T-helper 17 cell (primary cell): Measurements from ENCODE around the gene GARIN5B. TPM values are rescaled to one million over a fixed set of nuclear protein-coding genes. Genes with fewer than 3 reads are reported as not detected.

Source experiments
- ATAC-seq: fragments of 150-1000 bp; cut with Tn5 transposase; 2 replicates; pipeline ENCODE4 v1.10.0; 2021; ENCODE audit warnings: mild to moderate bottlenecking, moderate library complexity
- DNase-seq, 3 donors: peaks; one replicate each; pipeline versions ENCODE4 v3.0.0 to v3.0.0-alpha.2; 2020 to 2021
- H3K9me3 ChIP-seq: one replicate; pipeline ENCODE4 v1.7.0; 2013; ENCODE audit warnings: low read length, mild to moderate bottlenecking; ENCODE audit not compliant: control insufficient read depth, poor library complexity, severe bottlenecking
- H3K27ac Mint-ChIP-seq: one replicate; pipeline ENCODE4 v1.8.0; 2022; ENCODE audit warnings: mild to moderate bottlenecking, moderate library complexity, mixed read lengths
- H3K27me3 Mint-ChIP-seq: one replicate; pipeline ENCODE4 v1.8.0; 2022; ENCODE audit warnings: mixed read lengths
- H3K36me3 Mint-ChIP-seq: one replicate; pipeline ENCODE4 v1.8.0; 2022; ENCODE audit warnings: low read depth, mixed read lengths
- H3K4me1 Mint-ChIP-seq: one replicate; pipeline ENCODE4 v1.8.0; 2022; ENCODE audit warnings: mild to moderate bottlenecking, mixed read lengths
- H3K4me3 Mint-ChIP-seq: one replicate; pipeline ENCODE4 v1.8.0; 2022; ENCODE audit warnings: mild to moderate bottlenecking, moderate library complexity, mixed read lengths
- total RNA-seq, 4 donors: library from RNA in 2 of 4; stranded (reverse) in 2 of 4; gene quantifications; one replicate each; pipeline ENCODE4 v1.2.3 and lab custom pipeline; 2022 to 2026

The GARIN5B gene
- total RNA-seq, 2 donors from 2014 or later = 0.07 TPM; not detected in 1

GRCh38 chr19:55355213-55355821, 7.7 kb downstream of the GARIN5B start:
- Mint-ChIP-seq H3K27ac (no peak overlapping the region), H3K36me3 (peaks cover 7% of the 10 kb centered on the region), H3K4me3 (no peak overlapping the region), H3K4me1 (peaks cover 24% of the 10 kb centered on the region), H3K27me3 (peaks cover 40% of the 10 kb centered on the region)
- no peak for ATAC-seq
- no peak for DNase-seq
- H3K9me3 ChIP-seq = no peaks in the 10 kb centered on the region

DNA sequence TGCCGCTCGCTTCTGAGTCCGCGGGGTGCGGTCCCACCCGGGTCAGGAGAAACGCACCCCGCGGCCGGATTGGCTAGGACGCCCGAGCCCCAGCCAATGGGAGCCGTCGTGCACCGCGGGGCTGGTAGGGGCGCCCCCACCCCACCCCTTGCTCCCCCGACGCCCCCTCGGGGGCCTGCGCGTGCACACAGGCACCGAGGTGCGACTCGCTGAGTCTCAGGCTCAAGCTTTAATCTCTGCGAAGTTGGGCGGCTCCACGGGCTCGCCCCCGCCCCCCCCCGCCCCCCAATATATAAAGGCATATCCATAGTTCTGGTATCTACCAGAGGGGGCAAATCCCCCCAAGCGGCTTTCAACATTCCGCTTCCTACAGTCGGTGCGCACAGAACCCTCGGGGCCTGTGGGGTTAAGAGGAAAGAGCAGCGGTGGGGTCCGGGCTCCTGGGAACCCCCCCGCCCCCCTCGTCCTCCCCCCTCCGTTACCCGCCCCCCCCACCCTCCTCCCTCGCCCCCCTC, 8.3 kb downstream of the GARIN5B start, which contains the start of gene COX6B2:
TSS of gene COX6B2 (minus strand) at position 22 of the 515 bp plus-strand sequence. CDS start 198 bp downstream, outside the sequence.
- no peaks in the 10 kb centered on the region for H3K9me3 ChIP-seq
- Mint-ChIP-seq H3K4me1 (peaks cover 24% of the 10 kb centered on the region), H3K4me3 (peak within 1 kb of the TSS; percentile 86), H3K27ac (no peak within 1 kb of the TSS), H3K36me3 (peaks cover 7% of the 10 kb centered on the region), H3K27me3 (peaks cover 40% of the 10 kb centered on the region)
- DNase-seq (no peak), ATAC-seq (no peak)

GRCh38 chr19:55353803-55354697, 9.0 kb downstream of the GARIN5B start:
- Mint-ChIP-seq H3K36me3 (peaks cover 7% of the 10 kb centered on the region), H3K27ac (no peak overlapping the region), H3K27me3 (peaks cover 40% of the 10 kb centered on the region), H3K4me3 (peak overlapping the region; percentile 86), H3K4me1 (peaks cover 24% of the 10 kb centered on the region)
- DNase-seq (peak; percentile 51 to 70 (median 66)), ATAC-seq (peak; percentile 86)
- H3K9me3 ChIP-seq = no peaks in the 10 kb centered on the region

DNA sequence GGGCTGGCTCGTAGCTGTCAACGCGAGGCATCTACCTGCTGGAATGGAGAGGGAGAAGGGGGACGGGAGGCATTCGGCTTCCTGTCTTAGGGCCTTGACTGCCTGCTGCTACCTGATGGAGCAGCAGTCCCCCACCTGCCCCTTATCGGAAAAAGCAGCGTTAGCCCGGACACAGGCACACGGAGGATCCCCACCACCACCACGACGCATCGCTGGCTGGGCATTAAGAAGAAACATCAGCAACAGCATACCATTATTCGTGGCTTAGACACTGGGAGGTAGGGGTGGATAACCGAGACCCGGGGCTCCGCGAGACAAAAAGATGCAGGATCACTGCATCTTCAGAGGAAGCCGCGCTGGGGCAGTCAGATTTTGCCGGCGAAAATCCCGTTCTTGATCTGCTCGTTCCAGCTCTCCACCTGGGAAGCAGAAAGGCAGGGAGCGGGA, 9.7 kb downstream of the GARIN5B start:
- Mint-ChIP-seq H3K4me1 (peaks cover 24% of the 10 kb centered on the region), H3K27me3 (peaks cover 40% of the 10 kb centered on the region), H3K36me3 (peaks cover 7% of the 10 kb centered on the region), H3K27ac (no peak overlapping the region), H3K4me3 (peak overlapping the region; percentile 86)
- no peaks in the 10 kb centered on the region for H3K9me3 ChIP-seq
- DNase-seq (no peak), ATAC-seq (peak; percentile 7)

- ATAC-seq = no peak
- Mint-ChIP-seq H3K36me3 (peaks cover 7% of the 10 kb centered on the region), H3K4me3 (peak overlapping the region; percentile 86), H3K4me1 (peaks cover 27% of the 10 kb centered on the region), H3K27me3 (peaks cover 36% of the 10 kb centered on the region), H3K27ac (no peak overlapping the region)
- H3K9me3 ChIP-seq = no peaks in the 10 kb centered on the region
- DNase-seq = no peak
These were observed 10.4 kb downstream of the GARIN5B start for GRCh38 chr19:55352549-55353145.

DNA sequence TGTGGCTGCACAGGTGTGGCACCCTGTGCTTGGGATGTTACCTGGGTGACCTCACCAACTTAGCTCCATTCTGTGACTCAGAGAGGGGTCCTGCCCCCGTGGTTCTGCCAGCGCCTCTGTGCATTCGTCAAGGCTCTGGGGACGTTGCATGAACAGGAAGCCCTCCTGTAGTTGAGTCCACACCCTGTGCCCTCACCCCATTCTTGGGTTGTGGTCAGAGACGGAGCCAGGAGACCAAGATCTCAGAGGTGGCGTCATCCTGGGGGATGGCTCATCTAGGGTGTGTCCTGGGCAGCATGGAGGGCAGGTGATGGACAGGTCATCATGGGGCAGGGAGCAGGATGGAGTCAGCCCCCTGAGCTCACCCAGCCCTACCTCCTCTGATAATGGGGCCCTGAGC, 11.0 kb downstream of the GARIN5B start:
- no peak for ATAC-seq
- Mint-ChIP-seq H3K4me1 (peaks cover 27% of the 10 kb centered on the region), H3K36me3 (peaks cover 7% of the 10 kb centered on the region), H3K4me3 (no peak overlapping the region), H3K27ac (peak overlapping the region; percentile 83), H3K27me3 (peaks cover 30% of the 10 kb centered on the region)
- no peak for DNase-seq
- no peaks in the 10 kb centered on the region for H3K9me3 ChIP-seq

DNA sequence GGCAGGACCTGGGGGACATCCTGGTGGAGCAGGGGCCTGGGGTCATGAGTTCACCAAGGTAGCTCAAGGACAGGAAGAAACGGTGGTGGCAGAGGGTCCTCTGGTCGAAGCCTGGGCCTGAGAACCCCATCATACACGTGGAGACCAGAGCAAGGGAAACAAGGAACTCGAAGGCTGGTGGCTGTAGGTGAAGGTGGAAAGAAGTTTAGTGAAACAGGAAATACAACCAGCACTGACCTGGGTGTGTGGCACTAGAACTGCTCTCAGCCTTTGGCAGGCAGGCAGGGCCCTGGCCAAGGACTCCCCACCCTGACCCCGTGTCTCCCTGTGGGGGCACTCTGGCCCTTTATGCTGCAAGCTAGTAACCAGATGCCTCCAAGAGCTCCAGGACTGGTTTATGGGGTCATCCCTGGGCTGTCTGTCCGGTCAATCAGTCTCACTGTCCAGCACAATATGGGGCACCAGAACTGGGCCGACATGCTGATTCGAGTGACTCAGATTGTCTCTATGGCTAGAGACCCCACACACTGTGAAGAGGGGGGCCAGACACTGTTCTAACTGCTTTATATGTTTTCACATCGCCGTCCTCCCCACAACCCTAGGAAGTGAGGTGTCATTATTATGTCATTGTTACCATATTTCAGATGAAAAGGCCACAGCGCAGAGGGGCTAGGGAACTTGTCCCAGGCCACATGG, 12.3 kb downstream of the GARIN5B start:
- H3K27ac Mint-ChIP-seq = no peak overlapping the region

GRCh38 chr19:55348317-55349034, 14.6 kb downstream of the GARIN5B start:
- Mint-ChIP-seq H3K36me3 (peaks cover 7% of the 10 kb centered on the region), H3K4me3 (no peak overlapping the region), H3K4me1 (peaks cover 24% of the 10 kb centered on the region), H3K27me3 (peaks cover 26% of the 10 kb centered on the region), H3K27ac (no peak overlapping the region)
- ATAC-seq (no peak), DNase-seq (no peak)
- H3K9me3 ChIP-seq = no peaks in the 10 kb centered on the region

More for the DNA sequence above, 12.3 kb downstream of the GARIN5B start:
- Mint-ChIP-seq H3K36me3 (peaks cover 7% of the 10 kb centered on the region), H3K4me1 (peaks cover 27% of the 10 kb centered on the region), H3K4me3 (no peak overlapping the region), H3K27me3 (peaks cover 26% of the 10 kb centered on the region)
- no peaks in the 10 kb centered on the region for H3K9me3 ChIP-seq
- ATAC-seq (no peak), DNase-seq (no peak)

GRCh38 chr19:55347442-55348009, 15.5 kb downstream of the GARIN5B start:
- H3K4me3 Mint-ChIP-seq = no peak overlapping the region
- peaks cover 17% of the 10 kb centered on the region for H3K27me3 Mint-ChIP-seq
- H3K4me1 Mint-ChIP-seq = peaks cover 15% of the 10 kb centered on the region
- no peak overlapping the region for H3K27ac Mint-ChIP-seq
- no peak for ATAC-seq
- DNase-seq = no peak
- peaks cover 7% of the 10 kb centered on the region for H3K36me3 Mint-ChIP-seq
- H3K9me3 ChIP-seq = no peaks in the 10 kb centered on the region

DNA sequence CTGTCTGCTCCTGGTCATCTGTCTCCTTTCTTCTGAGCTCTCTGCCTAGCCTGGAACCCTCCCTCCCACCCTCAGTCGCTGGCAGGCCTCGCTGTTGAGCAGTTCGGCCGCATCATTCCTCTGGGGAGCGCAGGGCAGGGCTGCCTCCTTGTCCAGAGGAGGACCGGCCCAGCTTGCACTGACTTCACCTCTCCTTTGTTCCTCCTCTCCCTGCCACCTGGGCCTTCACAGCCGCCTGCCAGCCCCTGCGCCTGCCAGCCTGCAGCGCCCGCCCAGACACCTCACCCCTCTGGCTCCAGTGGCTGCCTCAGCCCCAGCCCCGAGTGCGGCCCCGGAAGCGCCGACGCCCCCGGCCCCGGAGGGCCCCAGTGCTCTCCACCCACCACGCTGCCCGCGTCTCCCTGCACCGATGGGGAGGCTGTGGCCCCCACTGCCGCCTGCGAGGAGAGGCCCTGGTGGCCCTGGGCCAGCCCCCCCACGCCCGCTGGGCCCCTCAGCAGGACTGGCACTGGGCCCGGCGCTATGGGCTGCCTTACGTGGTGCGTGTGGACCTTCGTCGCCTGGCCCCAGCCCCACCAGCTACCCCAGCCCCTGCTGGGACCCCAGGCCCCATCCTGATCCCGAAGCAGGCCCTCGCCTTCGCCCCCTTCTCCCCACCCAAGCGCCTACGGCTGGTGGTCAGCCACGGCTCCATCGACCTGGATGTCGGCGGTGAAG, 16.2 kb downstream of the GARIN5B start:
- ATAC-seq = peak; percentile 11
- H3K9me3 ChIP-seq = no peaks in the 10 kb centered on the region
- Mint-ChIP-seq H3K4me3 (no peak overlapping the region), H3K36me3 (peaks cover 7% of the 10 kb centered on the region), H3K27me3 (peaks cover 10% of the 10 kb centered on the region), H3K27ac (no peak overlapping the region), H3K4me1 (peaks cover 11% of the 10 kb centered on the region)
- no peak for DNase-seq

DNA sequence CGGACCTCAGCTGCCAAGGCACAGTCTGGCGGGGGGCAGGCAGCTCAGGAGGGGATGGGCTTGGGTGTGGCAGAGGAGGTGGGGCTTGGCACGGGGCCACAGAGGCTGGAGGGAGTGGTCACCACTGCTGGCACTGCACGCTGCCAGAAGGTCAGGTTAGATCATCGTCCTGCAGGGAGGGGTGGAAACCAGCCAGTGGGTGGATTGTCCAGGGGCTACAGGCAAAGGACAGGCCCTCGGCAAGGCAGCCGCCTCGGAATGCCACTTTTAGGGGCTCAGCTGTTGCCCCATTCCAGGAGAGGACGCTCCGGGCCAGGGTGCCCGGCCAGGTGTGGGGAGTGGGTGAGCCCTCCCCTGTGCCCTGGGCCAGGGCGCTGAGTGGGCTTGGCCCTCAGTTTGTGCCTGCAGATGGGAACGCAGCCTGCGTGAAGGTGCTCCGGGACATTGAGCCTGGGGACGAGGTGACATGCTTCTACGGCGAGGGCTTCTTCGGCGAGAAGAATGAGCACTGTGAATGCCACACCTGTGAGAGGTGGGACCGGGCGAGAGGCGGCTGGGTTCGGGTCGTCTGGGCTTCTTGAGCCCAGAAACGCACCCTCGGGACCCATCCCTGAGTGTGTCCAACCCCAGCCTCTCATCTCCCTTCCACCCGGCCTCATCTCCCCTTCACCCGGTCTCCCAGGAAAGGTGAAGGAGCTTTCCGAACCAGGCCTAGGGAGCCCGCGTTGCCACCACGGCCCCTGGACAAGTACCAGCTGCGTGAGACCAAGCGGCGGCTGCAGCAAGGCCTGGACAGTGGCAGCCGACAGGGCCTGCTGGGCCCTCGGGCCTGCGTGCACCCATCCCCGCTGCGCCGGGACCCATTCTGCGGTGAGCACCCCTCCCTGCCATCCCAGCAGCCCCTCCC, 17.0 kb downstream of the GARIN5B start:
- peaks cover 2% of the 10 kb centered on the region for H3K27me3 Mint-ChIP-seq
- no peaks in the 10 kb centered on the region for H3K36me3 Mint-ChIP-seq
- H3K4me3 Mint-ChIP-seq = no peak overlapping the region
- ATAC-seq = peak; percentile 14
- no peaks in the 10 kb centered on the region for H3K9me3 ChIP-seq
- H3K4me1 Mint-ChIP-seq = peaks cover 9% of the 10 kb centered on the region
- DNase-seq = no peak
- peak overlapping the region; percentile 79 for H3K27ac Mint-ChIP-seq
